Heart left ventricle (tissue), 16 donors: ENCODE measurements around the gene TNRC18. TPM values are rescaled to one million over a fixed set of nuclear protein-coding genes. Genes with fewer than 3 reads are reported as not detected.
"Not testable (repeated sequence)": the region's sequence is repeated elsewhere in the genome, so short reads cannot be mapped to it uniquely, and the experiment has no call there.

Experiments used
- ATAC-seq, 4 donors: fragments of 200-7000 bp; cut with Tn5 transposase; one replicate each; pipeline ENCODE4 v1.9.1; 2020 to 2022; ENCODE audit warnings: moderate library complexity in 4 of 4, mild to moderate bottlenecking in 3 of 4, moderate number of reproducible peaks in 1 of 4
- DNase-seq, 5 donors: peaks; one replicate each; pipeline ENCODE4 v3.0.0-alpha.2; 2020
- H3K27ac ChIP-seq, 12 donors: fragments of 200-600 bp; sonication (generic) in 4 of 12; one replicate each; pipeline versions ENCODE4 v1.5.0 to v1.8.0; 2016 to 2022; ENCODE audit warnings: mild to moderate bottlenecking in 2 of 12
- H3K27me3 ChIP-seq, 9 donors: fragments of 200-600 bp; sonication (generic) in 2 of 9; one replicate each; pipeline versions ENCODE4 v1.5.1 to v1.8.0; 2016 to 2022; ENCODE audit warnings: mild to moderate bottlenecking in 3 of 9
- H3K36me3 ChIP-seq, 9 donors: fragments of 200-600 bp; sonication (generic) in 2 of 9; one replicate each; pipeline versions ENCODE4 v1.5.0 to v1.8.0; 2018 to 2022; ENCODE audit warnings: mild to moderate bottlenecking in 2 of 9
- H3K4me1 ChIP-seq, 12 donors: fragments of 200-600 bp; sonication (generic) in 4 of 12; one replicate each; pipeline versions ENCODE4 v1.5.0 to v1.8.0; 2016 to 2022; ENCODE audit warnings: mild to moderate bottlenecking in 3 of 12
- H3K4me3 ChIP-seq, 12 donors: fragments of 200-600 bp; sonication (generic) in 4 of 12; one replicate each; pipeline versions ENCODE4 v1.5.0 to v1.8.0; 2017 to 2022; ENCODE audit warnings: mild to moderate bottlenecking in 9 of 12, moderate library complexity in 4 of 12
- H3K9me3 ChIP-seq, 12 donors: fragments of 200-600 bp; sonication (generic) in 4 of 12; one replicate each; pipeline versions ENCODE4 v1.5.0 to v1.8.0; 2016 to 2022; ENCODE audit warnings: mild to moderate bottlenecking in 1 of 12
- POLR2A ChIP-seq, 2 donors: fragments of 450-650 bp; IDR thresholded peaks; one replicate each; pipeline ENCODE4 v1.6.1; 2017; ENCODE audit warnings: antibody characterized with exemption in 2 of 2, mild to moderate bottlenecking in 2 of 2, moderate library complexity in 2 of 2
- WGBS, 4 donors: extraction: QIAGEN DNeasy Blood & Tissue Kit in 2 of 4; methylation state at CpG; one replicate each; pipeline versions ENCODE4 v1.1.5 to v1.1.7; 2013 to 2018; 5-methylcytosine and 5-hydroxymethylcytosine counted together
- intact Hi-C, 10 donors: fragments of 100-400 bp; cut with DNase I; formaldehyde crosslinking; loops; one replicate each; pipeline versions ENCODE4 v1.11.1 to v1.14.2; 2022
- polyA plus RNA-seq, 2 donors: library from polyadenylated mRNA; stranded (reverse); fragments of 200-250 nt; gene quantifications; one replicate each; pipeline ENCODE4 v1.2.3, GENCODE V29; 2013
- total RNA-seq, 9 donors: library from RNA; depleted of rRNA in 2 of 9; stranded (reverse); fragments of >200 nt in 2 of 9; fragmentation: NEBNext Ultra II Directional in 3 of 9; extraction: Animal tissue kit (Norgen Biotek cat#: 25700) in 3 of 9; gene quantifications; one replicate each; pipeline versions ENCODE4 v1.1.0 to v1.2.4, GENCODE V29; 2016 to 2023
- TF ChIP-seq, protein P1 (sequence below), 12 donors: fragments of 200-600 bp; sonication (generic) in 4 of 12; IDR thresholded peaks; one replicate each; pipeline versions ENCODE4 v1.5.0 to v1.8.0; 2018 to 2022; ENCODE audit warnings: antibody characterized with exemption in 12 of 12, mild to moderate bottlenecking in 5 of 12
- donor health status: ischemic (EF 13 %, LVEDD 7.1; RV severe dilation, severe dysfunction).
- donor health status: healthy with polysubstance abuse.
- donor health status: DM: no; HTN: yes; CAD: no.
- donor health status: DM: no; HTN: no; CAD: no.
- donor health status: ischemic (EF 25% LVEDD 6.9; RV normal size, moderate dysfunction).
- donor health status: ischemic (EF 25% LVEDD 5.7; RV mildly dilated, moderate dysfunction).
- donor health status: healthy.
- donor health status: DM: yes; HTN: yes; CAD: no.
- donor health status: ischemic (EF 35%, LVEDD 5.7; RV mildly dilated, moderate dysfunction).
- donor health status: nonischemic (EF 11% LVEDD 7.7; RV severe dilation, severe dysfunction).
- donor health status: DM: yes; HTN: yes; CAD: no.
- donor health status: PGD.
- donor health status: ischemic (EF 29% LVEDD 5.4; RV normal size, mild dysfunction).
- donor health status: nonischemic (EF 23%, LVEDD 6.1; RV moderate dilation, normal function).

Gene TNRC18
- total and polyA plus RNA-seq, 11 donors: 23.4 to 66.6 (median 33.7) TPM

DNA sequence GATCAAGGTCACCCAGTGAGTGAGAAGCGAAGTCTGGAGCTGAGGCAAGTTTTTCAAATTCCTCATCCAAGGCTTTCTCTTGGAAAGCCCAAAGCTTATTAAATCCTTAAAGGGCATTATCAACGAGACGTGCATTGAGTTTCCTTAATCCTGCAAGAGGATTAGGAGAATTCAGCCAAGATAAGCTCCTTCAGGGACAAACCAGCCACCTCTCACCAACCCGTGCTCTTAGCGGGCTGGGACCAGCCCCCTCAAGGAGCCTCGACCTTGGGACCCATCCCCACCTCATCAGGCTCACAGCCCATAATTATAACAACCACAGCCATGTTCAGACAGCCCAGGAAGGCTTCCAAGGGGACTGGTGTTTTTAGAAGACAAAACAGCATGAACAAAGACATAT, 152.8 kb downstream of the TNRC18 start:
- Histone ChIP-seq H3K4me1 (peaks cover 0 to 7% (median 0%) of the 10 kb centered on the region in 12 donors), H3K4me3 (no peak overlapping the region), H3K36me3 (no peaks in the 10 kb centered on the region), H3K9me3 (no peaks in the 10 kb centered on the region), H3K27me3 (peaks cover 0 to 4% (median 0%) of the 10 kb centered on the region in 9 donors), H3K27ac (no peak overlapping the region)
- TF ChIP-seq, protein P1, sequence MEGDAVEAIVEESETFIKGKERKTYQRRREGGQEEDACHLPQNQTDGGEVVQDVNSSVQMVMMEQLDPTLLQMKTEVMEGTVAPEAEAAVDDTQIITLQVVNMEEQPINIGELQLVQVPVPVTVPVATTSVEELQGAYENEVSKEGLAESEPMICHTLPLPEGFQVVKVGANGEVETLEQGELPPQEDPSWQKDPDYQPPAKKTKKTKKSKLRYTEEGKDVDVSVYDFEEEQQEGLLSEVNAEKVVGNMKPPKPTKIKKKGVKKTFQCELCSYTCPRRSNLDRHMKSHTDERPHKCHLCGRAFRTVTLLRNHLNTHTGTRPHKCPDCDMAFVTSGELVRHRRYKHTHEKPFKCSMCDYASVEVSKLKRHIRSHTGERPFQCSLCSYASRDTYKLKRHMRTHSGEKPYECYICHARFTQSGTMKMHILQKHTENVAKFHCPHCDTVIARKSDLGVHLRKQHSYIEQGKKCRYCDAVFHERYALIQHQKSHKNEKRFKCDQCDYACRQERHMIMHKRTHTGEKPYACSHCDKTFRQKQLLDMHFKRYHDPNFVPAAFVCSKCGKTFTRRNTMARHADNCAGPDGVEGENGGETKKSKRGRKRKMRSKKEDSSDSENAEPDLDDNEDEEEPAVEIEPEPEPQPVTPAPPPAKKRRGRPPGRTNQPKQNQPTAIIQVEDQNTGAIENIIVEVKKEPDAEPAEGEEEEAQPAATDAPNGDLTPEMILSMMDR (IDR thresholded peaks at IDR 0.05): no peak
- TF ChIP-seq POLR2A (IDR thresholded peaks at IDR 0.05): no peak
- intact Hi-C loops: no loop called here
- ATAC-seq (no peak), DNase-seq (no peak)
- whole genome bisulfite sequencing, 4 donors: 30 to 52% (median 43%) methylated on average over 6 of the region's 6 CpGs

DNA sequence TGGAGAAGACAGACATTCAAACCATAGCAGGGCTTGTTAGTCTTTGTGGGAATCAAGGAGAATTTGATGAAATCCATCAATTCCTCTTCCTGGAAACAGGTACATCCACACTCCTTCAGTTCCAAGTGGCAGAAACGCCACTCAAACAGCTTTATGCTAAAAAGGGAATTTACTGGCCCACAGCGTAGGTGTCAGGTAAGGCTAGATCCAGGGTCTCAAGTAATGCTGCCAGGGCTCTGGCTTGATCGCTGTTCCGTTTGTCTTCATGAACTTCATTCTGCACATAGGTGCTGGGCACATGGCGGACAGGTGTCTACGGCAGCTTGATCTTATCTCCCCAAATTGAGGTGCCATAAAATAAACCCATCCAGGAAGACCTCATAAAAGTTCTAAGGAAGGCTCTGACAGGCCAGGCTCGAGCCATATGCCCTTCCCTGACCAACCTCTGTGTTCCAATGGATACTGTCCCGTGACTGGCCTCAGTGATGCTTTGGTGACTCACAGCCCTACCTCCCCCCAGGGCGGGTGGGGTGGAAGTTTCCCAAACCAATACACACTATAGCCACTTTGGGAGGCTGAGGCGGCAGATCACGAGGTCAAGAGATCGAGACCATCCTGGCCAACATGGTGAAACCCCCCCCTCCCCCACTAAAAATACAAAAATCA, 153.5 kb downstream of the TNRC18 start:
- ATAC-seq, H3K36me3 ChIP-seq, DNase-seq, H3K4me3 ChIP-seq, H3K27me3 ChIP-seq, H3K4me1 ChIP-seq, H3K27ac ChIP-seq, H3K9me3 ChIP-seq, intact Hi-C loops: not testable (repeated sequence)
- WGBS, 4 donors: 78 to 96% (median 82%) methylated on average over 11 to 12 of the region's 12 CpGs

DNA sequence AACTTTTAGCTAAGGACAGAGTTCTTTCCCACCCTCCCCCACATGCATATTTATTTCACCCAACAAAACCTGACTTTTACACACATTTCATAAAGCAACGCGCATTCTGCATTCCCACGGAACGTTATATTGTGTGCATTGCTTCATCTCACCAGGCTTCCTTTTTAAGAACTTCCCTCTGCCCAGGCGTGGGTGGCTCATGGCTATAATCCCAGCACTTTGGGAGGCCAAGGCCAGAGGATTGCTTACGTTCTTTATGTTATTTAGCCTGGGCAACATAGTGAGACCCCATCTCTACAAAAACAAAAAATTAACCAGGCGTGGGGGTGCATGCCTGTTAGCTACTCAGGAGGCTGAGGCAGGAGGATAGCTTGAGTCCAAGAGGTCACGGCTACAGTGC, 155.8 kb downstream of the TNRC18 start:
- H3K36me3 ChIP-seq, H3K27me3 ChIP-seq, H3K9me3 ChIP-seq, intact Hi-C loops, H3K4me1 ChIP-seq, H3K27ac ChIP-seq, H3K4me3 ChIP-seq, ATAC-seq, DNase-seq: not testable (repeated sequence)
- WGBS, 4 donors: 86 to 90% (median 89%) methylated on average over 8 of the region's 8 CpGs

GRCh38 chr7:5266191-5267028, 157.2 kb downstream of the TNRC18 start:
- H3K36me3 ChIP-seq: no peaks in the 10 kb centered on the region
- WGBS, 4 donors: 63 to 70% (median 67%) methylated on average over 20 of the region's 20 CpGs
- TF ChIP-seq, protein P1 (IDR thresholded peaks at IDR 0.05): no peak
- no peak for TF ChIP-seq POLR2A (IDR thresholded peaks at IDR 0.05)

More at GRCh38 chr7:5266191-5267028, 157.2 kb downstream of the TNRC18 start:
- Histone ChIP-seq H3K4me3 (no peak overlapping the region), H3K9me3 (no peaks in the 10 kb centered on the region), H3K27ac (no peak overlapping the region), H3K4me1 (no peaks in the 10 kb centered on the region), H3K27me3 (no peaks in the 10 kb centered on the region)
- DNase-seq: no peak
- intact Hi-C loops: no loop called here
- no peak for ATAC-seq
